Kidney (tissue), 14 donors: ENCODE data around the gene NACA2. TPM values are rescaled to one million over a fixed set of nuclear protein-coding genes. Genes with fewer than 3 reads are reported as not detected.

ENCODE experiments used
- DNase-seq, 5 donors: peaks; one replicate each; pipeline ENCODE4 v3.0.0-alpha.2; 2013 to 2020
- FAIRE-seq: peaks from 2 replicates; lab custom pipeline; 2012; peaks lifted over from hg19 to GRCh38; lab: Jason Lieb, UNC
- H3K27ac ChIP-seq, 2 donors: one replicate each; pipeline ENCODE4 v1.7.0; 2013; ENCODE audit warnings: low read depth in 2 of 2, low read length in 2 of 2, inconsistent platforms in 1 of 2
- H3K27me3 ChIP-seq: one replicate; pipeline ENCODE4 v1.7.1; 2013; ENCODE audit warnings: low read length, inconsistent platforms; ENCODE audit not compliant: control insufficient read depth, insufficient read depth
- H3K36me3 ChIP-seq, 3 donors: one replicate each; pipeline versions ENCODE4 v1.7.0 to v1.7.1; 2013; ENCODE audit warnings: low read length in 3 of 3, control low read depth in 1 of 3, inconsistent platforms in 1 of 3; ENCODE audit not compliant: insufficient read depth in 3 of 3, control insufficient read depth in 2 of 3
- H3K4me1 ChIP-seq, 3 donors: one replicate each; pipeline versions ENCODE4 v1.7.0 to v1.7.1; 2013; ENCODE audit warnings: low read length in 3 of 3, inconsistent platforms in 1 of 3, low read depth in 1 of 3; ENCODE audit not compliant: control insufficient read depth in 2 of 3, insufficient read depth in 2 of 3
- H3K4me3 ChIP-seq, 3 donors: one replicate each; pipeline versions ENCODE4 v1.7.0 to v1.8.1; 2013; ENCODE audit warnings: low read length in 3 of 3, control low read depth in 1 of 3, inconsistent platforms in 1 of 3
- H3K9ac ChIP-seq, 3 donors: one replicate each; pipeline versions ENCODE4 v1.7.0 to v1.7.1; 2013; ENCODE audit warnings: low read length in 3 of 3, control low read depth in 1 of 3, inconsistent platforms in 1 of 3
- H3K9me3 ChIP-seq, 3 donors: one replicate each; pipeline versions ENCODE4 v1.7.0 to v1.7.1; 2013; ENCODE audit warnings: low read length in 3 of 3, control low read depth in 1 of 3, inconsistent platforms in 1 of 3; ENCODE audit not compliant: control insufficient read depth in 2 of 3, insufficient read depth in 1 of 3
- CTCF ChIP-seq: IDR thresholded peaks from 3 replicates; pipeline ENCODE4 v1.5.1; 2012; ENCODE audit warnings: mild to moderate bottlenecking, moderate library complexity, borderline replicate concordance; ENCODE audit not compliant: insufficient read depth; ENCODE audit errors: extremely low read depth
- intact Hi-C: fragments of 100-400 bp; cut with DNase I; formaldehyde crosslinking; loops from one replicate; pipeline ENCODE4 v1.11.1; 2022
- polyA plus RNA-seq: library from polyadenylated mRNA; stranded (reverse); fragments of 350-450 nt; fragmentation: Illumina TruSeq; extraction: RNeasy Lipid Tissue Mini Kit (QIAGEN cat#74804); gene quantifications from one replicate; pipeline ENCODE4 v1.2.3, GENCODE V29; 2014; ENCODE audit warnings: low read depth, low replicate concordance; ENCODE audit not compliant: insufficient read depth
- total RNA-seq: library from RNA; stranded (reverse); fragmentation: NEBNext Ultra II Directional; extraction: Animal tissue kit (Norgen Biotek cat#: 25700); gene quantifications from one replicate; pipeline ENCODE4 v1.2.1, GENCODE V29; 2021
- donor health status: control.
- donor health status: control.
- donor health status: control.
- donor health status: control.
- donor health status: control.
- donor health status: DM: yes; HTN: yes; CAD: no.
- donor health status: Normal renal cell carcinoma (clear cell type).

The NACA2 gene
- total and polyA plus RNA-seq, 2 donors from 2014 or later = not detected

GRCh38 chr17:61593426-61593825 is 2.4 kb upstream of the NACA2 start:
- intact Hi-C loops = no loop called here
- Histone ChIP-seq H3K9me3 (no peaks in the 10 kb centered on the region), H3K27ac (no peak overlapping the region), H3K4me3 (no peak overlapping the region), H3K4me1 (no peaks in the 10 kb centered on the region), H3K36me3 (no peaks in the 10 kb centered on the region), H3K27me3 (no peaks in the 10 kb centered on the region), H3K9ac (no peak overlapping the region)
- TF ChIP-seq CTCF = no peak
- peak in 2 of 5 donors; percentile 10 to 44 for DNase-seq
- no peak for FAIRE-seq

DNA sequence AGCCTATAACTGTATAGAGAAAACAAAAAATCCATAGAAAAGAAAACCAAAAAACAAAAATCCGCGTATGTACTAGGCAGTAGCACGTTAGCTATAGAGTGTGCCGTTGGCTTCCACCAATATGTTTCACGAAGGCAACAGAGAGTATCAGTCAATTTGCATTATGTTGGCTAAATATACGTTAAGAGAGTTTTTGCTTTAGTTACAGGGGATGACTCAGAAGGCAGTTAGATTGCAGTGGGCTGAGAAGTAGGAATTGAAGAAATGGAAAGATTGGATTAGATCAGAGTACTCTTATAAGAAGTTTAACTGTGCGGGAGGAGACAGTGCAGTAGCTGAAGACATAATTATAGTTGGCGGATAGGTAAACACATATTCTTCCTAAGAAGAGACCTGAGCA is 911 bp upstream of the NACA2 start:
- no peak for DNase-seq
- Histone ChIP-seq H3K36me3 (no peaks in the 10 kb centered on the region), H3K4me3 (no peak overlapping the region), H3K4me1 (no peaks in the 10 kb centered on the region), H3K27ac (no peak overlapping the region), H3K9ac (no peak overlapping the region), H3K27me3 (no peaks in the 10 kb centered on the region), H3K9me3 (no peaks in the 10 kb centered on the region)
- intact Hi-C loops = no loop called here
- no peak for FAIRE-seq
- TF ChIP-seq CTCF = no peak

- Histone ChIP-seq H3K4me1 (no peaks in the 10 kb centered on the region), H3K9me3 (no peaks in the 10 kb centered on the region), H3K4me3 (no peak overlapping the region), H3K27ac (no peak overlapping the region), H3K36me3 (no peaks in the 10 kb centered on the region), H3K9ac (no peak overlapping the region), H3K27me3 (no peaks in the 10 kb centered on the region)
- DNase-seq = no peak
- FAIRE-seq = no peak
- TF ChIP-seq CTCF = no peak
- intact Hi-C loops = no loop called here
Measured at GRCh38 chr17:61589990-61590389, 1.0 kb downstream of the NACA2 start.
